K562 (cell line): ENCODE data around the gene NPC1L1.

Experiments
- CHD1 ChIP-seq: fragments of 200-600 bp; sonication (generic); IDR thresholded peaks from one replicate; pipeline ENCODE4 v1.6.1; 2012; ENCODE audit warnings: mild to moderate bottlenecking, moderate library complexity, low read length, inconsistent platforms
- CTCF ChIP-seq, 3 experiments: IDR thresholded peaks in 2 of 3; conservative IDR thresholded peaks in 1 of 3; 2 replicates each; pipeline ENCODE4 v1.5.1; 2011 to 2012; ENCODE audit warnings: low read length in 3 of 3, mild to moderate bottlenecking in 3 of 3, control low read depth in 2 of 3, improper control_type of control experiment in 1 of 3, inconsistent platforms in 1 of 3, low read depth in 1 of 3, mixed read lengths in 1 of 3, moderate library complexity in 1 of 3; ENCODE audit not compliant: insufficient read depth in 2 of 3
- ELK1 ChIP-seq: sonication (generic); formaldehyde crosslinking; IDR thresholded peaks from 2 replicates; pipeline ENCODE4 v1.8.1; 2022; ENCODE audit warnings: missing genetic modification reagents
- FOXJ2 ChIP-seq: fragments of 200-800 bp; sonication (Bioruptor generic); IDR thresholded peaks from 2 replicates; pipeline ENCODE4 v1.6.1; 2016; ENCODE audit warnings: missing genetic modification characterization, missing compliant biosample characterization
- JUN ChIP-seq, 2 experiments: sonication (generic) in 1 of 2; formaldehyde crosslinking in 1 of 2; IDR thresholded peaks; 2 replicates each; pipeline versions ENCODE4 v1.6.1 to v1.8.0; 2012 to 2022; ENCODE audit warnings: borderline replicate concordance in 2 of 2, mild to moderate bottlenecking in 2 of 2, improper control_type of control experiment in 1 of 2, low read depth in 1 of 2, low read length in 1 of 2, missing genetic modification reagents in 1 of 2
- PTRF ChIP-seq: fragments of 450-650 bp; IDR thresholded peaks from 2 replicates; pipeline ENCODE4 v1.6.1; 2016; ENCODE audit warnings: mild to moderate bottlenecking, missing genetic modification characterization, missing compliant biosample characterization
- TAF1 ChIP-seq: IDR thresholded peaks from 2 replicates; pipeline ENCODE4 v1.6.1; 2011; ENCODE audit warnings: mild to moderate bottlenecking, low read length, moderate library complexity; ENCODE audit not compliant: insufficient read depth, control insufficient read depth, severe bottlenecking; ENCODE audit errors: extremely low read depth
- TAL1 ChIP-seq: fragments of 450-650 bp; IDR thresholded peaks from 2 replicates; pipeline ENCODE4 v1.6.1; 2016; ENCODE audit warnings: mild to moderate bottlenecking
- TEAD1 ChIP-seq, 2 experiments: fragments of 450-650 bp in 1 of 2; sonication (generic) in 1 of 2; formaldehyde crosslinking; IDR thresholded peaks; 2 replicates each; pipeline versions ENCODE4 v1.4.0 to v1.8.0; 2020 to 2022; ENCODE audit warnings: mild to moderate bottlenecking in 2 of 2, missing genetic modification reagents in 1 of 2
- ZNF143 ChIP-seq: sonication (generic); formaldehyde crosslinking; IDR thresholded peaks from 2 replicates; pipeline ENCODE4 v1.9.0; 2022; ENCODE audit warnings: mild to moderate bottlenecking, missing genetic modification reagents
- TF ChIP-seq, protein P1 (sequence below): fragments of 250-450 bp; sonication (Bioruptor Pico); IDR thresholded peaks from 2 replicates; pipeline ENCODE4 v1.4.0; 2020; ENCODE audit warnings: mild to moderate bottlenecking, moderate library complexity

GRCh38 chr7:44471436-44471835, 69.7 kb downstream of the NPC1L1 start:
- TF ChIP-seq FOXJ2: no peak
- no peak for TF ChIP-seq PTRF (tag)
- no peak for TF ChIP-seq ELK1
- TF ChIP-seq TAF1: no peak
- no peak for TF ChIP-seq CHD1
- TF ChIP-seq JUN (IDR thresholded peaks at IDR 0.05; ENCODE audit: borderline replicate concordance, low read depth, low read length): no peak
- no peak for TF ChIP-seq JUN (CRISPR knock-in tag; IDR thresholded peaks at IDR 0.05; ENCODE audit: borderline replicate concordance)
- TF ChIP-seq, protein P1, sequence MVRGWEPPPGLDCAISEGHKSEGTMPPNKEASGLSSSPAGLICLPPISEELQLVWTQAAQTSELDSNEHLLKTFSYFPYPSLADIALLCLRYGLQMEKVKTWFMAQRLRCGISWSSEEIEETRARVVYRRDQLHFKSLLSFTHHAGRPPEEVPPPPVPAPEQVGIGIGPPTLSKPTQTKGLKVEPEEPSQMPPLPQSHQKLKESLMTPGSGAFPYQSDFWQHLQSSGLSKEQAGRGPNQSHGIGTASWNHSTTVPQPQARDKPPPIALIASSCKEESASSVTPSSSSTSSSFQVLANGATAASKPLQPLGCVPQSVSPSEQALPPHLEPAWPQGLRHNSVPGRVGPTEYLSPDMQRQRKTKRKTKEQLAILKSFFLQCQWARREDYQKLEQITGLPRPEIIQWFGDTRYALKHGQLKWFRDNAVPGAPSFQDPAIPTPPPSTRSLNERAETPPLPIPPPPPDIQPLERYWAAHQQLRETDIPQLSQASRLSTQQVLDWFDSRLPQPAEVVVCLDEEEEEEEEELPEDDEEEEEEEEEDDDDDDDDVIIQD (CRISPR knock-in tag): no peak
- TF ChIP-seq CTCF (IDR thresholded peaks at IDR 0.05 in 2 of 3, conservative IDR thresholded peaks at IDR 0.05 in 1 of 3; ENCODE audit: insufficient read depth in 2 of 3, low read depth in 1 of 3, low read length in 3 of 3): no peak
- TF ChIP-seq TEAD1 (CRISPR knock-in tag; IDR thresholded peaks at IDR 0.05): no peak
- TF ChIP-seq ZNF143 (CRISPR knock-in tag): no peak
- no peak for TF ChIP-seq TAL1
